ACHN (cell line): ENCODE results near the gene SPRYD3.

Experiments used
- DNase-seq: peaks from one replicate; pipeline ENCODE4 v3.0.0-alpha.2; 2015
- in situ Hi-C: cut with HindIII; loops from 2 replicates; pipeline ENCODE4 v1.10.0; 2017; ENCODE audit warnings: low sequenced_read_pairs, low pct_ligation_motif_present, low pct_unique_long_range_greater_than_20kb

Gene SPRYD3

GRCh38 chr12:53056901-53057300 lies 22.3 kb downstream of the SPRYD3 start:
- DNase-seq: no peak
- in situ Hi-C loops: no loop called here

GRCh38 chr12:53056296-53056695 lies 22.9 kb downstream of the SPRYD3 start:
- no peak for DNase-seq
- in situ Hi-C loops: no loop called here

GRCh38 chr12:53055471-53056266 lies 23.5 kb downstream of the SPRYD3 start:
- in situ Hi-C loops: no loop called here
- DNase-seq: no peak

- peak; percentile 98 for DNase-seq
- in situ Hi-C loops: no loop called here
Observed at GRCh38 chr12:53054112-53054878, 24.9 kb downstream of the SPRYD3 start.

GRCh38 chr12:53053218-53054111 lies 25.7 kb downstream of the SPRYD3 start:
- in situ Hi-C loops: no loop called here
- peak; percentile 48 for DNase-seq

- DNase-seq: peak; percentile 73
- in situ Hi-C loops: no loop called here
Observed at GRCh38 chr12:53052419-53053217, 26.6 kb downstream of the SPRYD3 start.

GRCh38 chr12:53051881-53052412 lies 27.2 kb downstream of the SPRYD3 start:
- DNase-seq: no peak
- in situ Hi-C loops: no loop called here

- in situ Hi-C loops: no loop called here
- no peak for DNase-seq
Observed at GRCh38 chr12:53051058-53051880, 27.9 kb downstream of the SPRYD3 start.

- no peak for DNase-seq
- in situ Hi-C loops: no loop called here
Observed at GRCh38 chr12:53050426-53051057, 28.6 kb downstream of the SPRYD3 start.

GRCh38 chr12:53049571-53050318 lies 29.4 kb downstream of the SPRYD3 start, which contains the start of gene TNS2:
TSS of gene TNS2 (plus strand) at chr12:53050065. CDS start at chr12:53050186, 121 bp downstream.
- in situ Hi-C loops: no loop called here
- DNase-seq: peak; percentile 50

- in situ Hi-C loops: no loop called here
- DNase-seq: peak; percentile 61
Observed at GRCh38 chr12:53048780-53049401, 30.3 kb downstream of the SPRYD3 start.

GRCh38 chr12:53048033-53048779 lies 31.0 kb downstream of the SPRYD3 start:
- in situ Hi-C loops: no loop called here
- DNase-seq: peak; percentile 53

- in situ Hi-C loops: no loop called here
- DNase-seq: peak; percentile 89
Observed at GRCh38 chr12:53047221-53048032, 31.8 kb downstream of the SPRYD3 start.

- DNase-seq: no peak
- in situ Hi-C loops: no loop called here
Observed at GRCh38 chr12:53046655-53047220, 32.5 kb downstream of the SPRYD3 start.
